ENCODE data around the gene RXRB.

DNA sequence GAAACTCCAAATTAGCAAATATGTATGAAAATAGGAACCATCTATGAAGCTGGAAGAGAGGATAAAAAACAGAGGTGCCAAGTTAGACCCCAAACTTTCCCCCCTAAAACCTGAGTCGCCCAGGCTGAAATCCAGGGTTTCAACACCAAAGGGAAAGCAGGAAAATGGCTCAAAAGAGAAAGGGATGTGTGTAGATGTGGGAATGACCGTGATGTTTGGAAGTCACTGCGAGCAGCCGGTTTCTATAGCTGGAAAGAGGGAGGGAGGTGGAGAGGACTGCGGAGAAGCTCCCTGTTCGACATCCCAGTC, 12.3 kb upstream of the RXRB start:
- TF ChIP-seq CTCF (IDR thresholded peaks at IDR 0.05; ENCODE audit: insufficient read depth, low read length) (no peak), GABPA (IDR thresholded peaks at IDR 0.05; ENCODE audit: low read depth) (no peak), REST (IDR thresholded peaks at IDR 0.05; ENCODE audit: insufficient replicate concordance, low read depth) (no peak), POLR2AphosphoS5 (IDR thresholded peaks at IDR 0.05; ENCODE audit: low read depth) (no peak), SPI1 (IDR thresholded peaks at IDR 0.05; ENCODE audit: borderline replicate concordance, low read depth) (no peak)

Measured in HL-60 (cell line).